OCI-LY3 (cell line): ENCODE data around the gene M1AP.

Source experiments
- EZH2phosphoT487 ChIP-seq: fragments of 200-600 bp; shearing (Covaris generic); IDR thresholded peaks from 2 replicates; pipeline ENCODE4 v1.6.1; 2018; ENCODE audit warnings: antibody characterized with exemption, mixed run types, low read depth
- TF ChIP-seq, protein P1 (sequence below): fragments of 200-600, 300-600 bp; sonication (generic); IDR thresholded peaks from 2 replicates; pipeline ENCODE4 v1.5.1; 2014; ENCODE audit warnings: antibody characterized with exemption, low read length, low read depth

DNA sequence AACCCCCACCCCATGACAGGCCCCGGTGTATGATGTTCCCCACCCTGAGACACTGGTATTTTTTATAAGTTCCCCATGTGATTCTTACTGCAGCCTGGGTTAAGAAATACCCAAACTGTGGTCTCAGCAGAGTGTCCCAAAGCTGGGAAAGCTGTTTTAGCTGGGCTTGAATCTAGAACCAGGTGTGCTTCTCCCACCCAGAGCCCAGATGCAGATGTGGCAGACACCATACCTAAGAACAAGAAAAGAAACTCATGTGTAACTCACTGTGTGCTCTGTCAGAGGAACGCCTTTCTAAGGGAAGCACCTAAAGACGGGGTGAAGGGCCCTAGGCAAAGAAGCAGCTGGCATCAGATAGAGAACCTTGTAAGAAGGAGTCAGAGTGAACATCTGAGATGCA is 69.7 kb downstream of the M1AP start:
- TF ChIP-seq, protein P1, sequence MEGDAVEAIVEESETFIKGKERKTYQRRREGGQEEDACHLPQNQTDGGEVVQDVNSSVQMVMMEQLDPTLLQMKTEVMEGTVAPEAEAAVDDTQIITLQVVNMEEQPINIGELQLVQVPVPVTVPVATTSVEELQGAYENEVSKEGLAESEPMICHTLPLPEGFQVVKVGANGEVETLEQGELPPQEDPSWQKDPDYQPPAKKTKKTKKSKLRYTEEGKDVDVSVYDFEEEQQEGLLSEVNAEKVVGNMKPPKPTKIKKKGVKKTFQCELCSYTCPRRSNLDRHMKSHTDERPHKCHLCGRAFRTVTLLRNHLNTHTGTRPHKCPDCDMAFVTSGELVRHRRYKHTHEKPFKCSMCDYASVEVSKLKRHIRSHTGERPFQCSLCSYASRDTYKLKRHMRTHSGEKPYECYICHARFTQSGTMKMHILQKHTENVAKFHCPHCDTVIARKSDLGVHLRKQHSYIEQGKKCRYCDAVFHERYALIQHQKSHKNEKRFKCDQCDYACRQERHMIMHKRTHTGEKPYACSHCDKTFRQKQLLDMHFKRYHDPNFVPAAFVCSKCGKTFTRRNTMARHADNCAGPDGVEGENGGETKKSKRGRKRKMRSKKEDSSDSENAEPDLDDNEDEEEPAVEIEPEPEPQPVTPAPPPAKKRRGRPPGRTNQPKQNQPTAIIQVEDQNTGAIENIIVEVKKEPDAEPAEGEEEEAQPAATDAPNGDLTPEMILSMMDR = no peak
- no peak for TF ChIP-seq EZH2phosphoT487
